HepG2 (cell line): ENCODE measurements around the gene PLPPR4. TPM values are rescaled to one million over a fixed set of nuclear protein-coding genes. Genes with fewer than 3 reads are reported as not detected.

ENCODE experiments used
- ATAC-seq: fragments of 200-7000 bp; cut with Tn5 transposase; 3 replicates; pipeline ENCODE4 v1.9.1; 2020; ENCODE audit warnings: mild to moderate bottlenecking, moderate library complexity
- BruUV-seq: library from RNA; stranded (reverse); fragments of 400-500 nt; replicated peaks from 2 replicates; lab custom pipeline; 2021; lab: Mats Ljungman, UMichigan
- CTCF ChIA-PET: fragments of 300-600 bp; formaldehyde crosslinking; extraction: SDS; loops from one replicate; lab custom pipeline; 2021; ENCODE audit warnings: low total read pairs, inconsistent platforms, low intra/inter-chr PET ratio; lab: Yijun Ruan, JAX
- POLR2A ChIA-PET: fragments of 350-600 bp; sonication (Branson Sonifier 250); formaldehyde crosslinking; loops from one replicate; lab custom pipeline; 2020; ENCODE audit warnings: antibody characterized with exemption, inconsistent platforms; lab: Yijun Ruan, JAX
- DNase-seq: peaks from one replicate; pipeline ENCODE4 v3.0.0-alpha.2; 2015; ENCODE audit warnings: low spot score
- FAIRE-seq: peaks from 3 replicates; lab custom pipeline; 2011; peaks lifted over from hg19 to GRCh38; lab: Jason Lieb, UNC
- H2AFZ ChIP-seq: one replicate; pipeline ENCODE4 v1.6.1; 2011; ENCODE audit warnings: low read length, inconsistent platforms
- H3K27ac ChIP-seq: fragments of 300-600 bp; 3 replicates; pipeline ENCODE4 v1.8.0; 2011; ENCODE audit warnings: mixed run types, mild to moderate bottlenecking, mixed read lengths, low read length, inconsistent platforms; ENCODE audit not compliant: insufficient read depth; ENCODE audit errors: extremely low read length
- H3K27me3 ChIP-seq, 2 experiments: fragments of 200-600 bp in 1 of 2; 2 replicates in 1 of 2; 3 replicates in 1 of 2; pipeline versions ENCODE4 v1.6.0 to v1.8.0; 2011; ENCODE audit warnings: low read length in 2 of 2, mild to moderate bottlenecking in 2 of 2, moderate library complexity in 2 of 2, inconsistent platforms in 1 of 2; ENCODE audit not compliant: insufficient read depth in 2 of 2, control insufficient read depth in 1 of 2
- H3K36me3 ChIP-seq, 2 experiments: fragments of 200-600 bp in 1 of 2; replicated peaks in 1 of 2; 2 replicates in 1 of 2; 3 replicates in 1 of 2; pipeline versions ENCODE4 v1.5.1 to v1.8.0; 2011; ENCODE audit warnings: low read length in 2 of 2, inconsistent platforms in 1 of 2; ENCODE audit not compliant: insufficient read depth in 2 of 2, control insufficient read depth in 1 of 2
- H3K4me1 ChIP-seq: 2 replicates; pipeline ENCODE4 v1.5.1; 2012; ENCODE audit warnings: low read length, inconsistent platforms; ENCODE audit not compliant: insufficient read depth
- H3K4me2 ChIP-seq: 2 replicates; pipeline ENCODE4 v1.6.0; 2011; ENCODE audit warnings: low read depth, low read length, inconsistent platforms
- H3K4me3 ChIP-seq, 3 experiments: fragments of 200-600 bp in 1 of 3; sonication (generic), shearing (Covaris generic) in 1 of 3; replicated peaks in 1 of 3; 2 replicates each; pipeline ENCODE4 v1.5.1; 2011 to 2016; ENCODE audit warnings: low read length in 3 of 3, inconsistent platforms in 2 of 3, low read depth in 2 of 3, mild to moderate bottlenecking in 2 of 3, control low read depth in 1 of 3, mixed read lengths in 1 of 3; ENCODE audit not compliant: insufficient read depth in 1 of 3
- H3K79me2 ChIP-seq: one replicate; pipeline ENCODE4 v1.6.1; 2011; ENCODE audit warnings: low read length, inconsistent platforms; ENCODE audit not compliant: insufficient read depth
- H3K9ac ChIP-seq: 2 replicates; pipeline ENCODE4 v1.6.0; 2011; ENCODE audit warnings: mild to moderate bottlenecking, low read depth, low read length, inconsistent platforms; ENCODE audit not compliant: insufficient read depth
- H3K9me3 ChIP-seq: 2 replicates; pipeline ENCODE4 v1.5.1; 2012; ENCODE audit warnings: mild to moderate bottlenecking, low read length
- H4K20me1 ChIP-seq: 2 replicates; pipeline ENCODE4 v1.6.0; 2011; ENCODE audit warnings: inconsistent platforms, mild to moderate bottlenecking, low read length, moderate library complexity; ENCODE audit not compliant: insufficient read depth
- ADNP ChIP-seq: sonication (generic); formaldehyde crosslinking; IDR thresholded peaks from 2 replicates; pipeline ENCODE4 v1.4.0; 2020; ENCODE audit warnings: missing genetic modification reagents
- ASH2L ChIP-seq: fragments of 300-600, 200-600 bp; sonication (generic); IDR thresholded peaks from 2 replicates; pipeline ENCODE4 v1.7.0; 2017; ENCODE audit warnings: low read depth, mild to moderate bottlenecking, moderate library complexity, mixed read lengths, low read length; ENCODE audit not compliant: insufficient read length
- ETV6 ChIP-seq: sonication (generic); formaldehyde crosslinking; conservative IDR thresholded peaks from 2 replicates; pipeline ENCODE4 v1.4.0; 2020; ENCODE audit warnings: missing genetic modification reagents
- GTF2F1 ChIP-seq: fragments of 150-350 bp; IDR thresholded peaks from 2 replicates; pipeline ENCODE4 v1.6.1; 2014; ENCODE audit warnings: low read length
- HOXA3 ChIP-seq: sonication (generic); formaldehyde crosslinking; IDR thresholded peaks from 2 replicates; pipeline ENCODE4 v1.5.0; 2020; ENCODE audit warnings: missing genetic modification reagents
- JUND ChIP-seq: sonication (generic); formaldehyde crosslinking; IDR thresholded peaks from 2 replicates; pipeline ENCODE4 v1.8.0; 2022; ENCODE audit warnings: mild to moderate bottlenecking, missing genetic modification reagents
- PBX2 ChIP-seq: IDR thresholded peaks from 2 replicates; pipeline ENCODE4 v1.6.1; 2016; ENCODE audit warnings: control low read depth
- WIZ ChIP-seq: sonication (generic); formaldehyde crosslinking; IDR thresholded peaks from 2 replicates; pipeline ENCODE4 v1.5.1; 2020; ENCODE audit warnings: mild to moderate bottlenecking, missing genetic modification reagents
- ZBTB44 ChIP-seq: sonication (generic); formaldehyde crosslinking; IDR thresholded peaks from 2 replicates; pipeline ENCODE4 v1.4.0; 2020; ENCODE audit warnings: missing genetic modification reagents
- ZFX ChIP-seq: sonication (generic); formaldehyde crosslinking; IDR thresholded peaks from 2 replicates; pipeline ENCODE4 v1.4.0; 2020; ENCODE audit warnings: mild to moderate bottlenecking, low read depth, missing genetic modification reagents, moderate library complexity
- WGBS: methylation state at CpG from one replicate; pipeline ENCODE4 v1.1.6; 2017; ENCODE audit warnings: low lambda C conversion rate; 5-methylcytosine and 5-hydroxymethylcytosine counted together
- in situ Hi-C: cut with HindIII; loops from 2 replicates; pipeline ENCODE4 v1.10.0; 2017; ENCODE audit warnings: low pct_unique_long_range_greater_than_20kb; ENCODE audit not compliant: extremely low pct_ligation_motif_present
- intact Hi-C: fragments of 100-400 bp; cut with micrococcal nuclease; formaldehyde crosslinking; loops from one replicate; pipeline ENCODE4 v1.10.0; 2022; ENCODE audit not compliant: unreplicated experiment
- polyA plus RNA-seq, 8 experiments: library from polyadenylated mRNA; depleted of rRNA in 3 of 8; stranded (reverse) in 7 of 8; unstranded in 1 of 8; fragments of >200 nt; fragmentation: Illumina TruSeq in 4 of 8; extraction: Trizol in 4 of 8; gene quantifications; 2 replicates each; pipeline versions ENCODE4 v1.2.1 to v1.2.3, GENCODE V29; 2011 to 2016; ENCODE audit warnings: low read depth in 4 of 8, missing spikeins in 1 of 8, mixed read lengths in 1 of 8; ENCODE audit not compliant: insufficient read depth in 1 of 8
- total RNA-seq, 5 experiments: library from RNA; depleted of rRNA; stranded (reverse); fragments of >200 nt; fragmentation: Illumina TruSeq; extraction: Trizol; gene quantifications; 2 replicates each; pipeline ENCODE4 v1.2.3, GENCODE V29; 2016; ENCODE audit warnings: low read depth in 1 of 5

PLPPR4 gene
- total and polyA plus RNA-seq, 2 of the 13 experiments (the other 11 are each of a cell fraction or from before 2014, with no cell fraction given), result not detected

GRCh38 chr1:99334991-99335390, 70.7 kb downstream of the PLPPR4 start:
- no TSS peak for BruUV-seq
- ATAC-seq, result no peak
- WGBS, result 1% methylated on average over 5 of the region's 5 CpGs

More at GRCh38 chr1:99334991-99335390, 70.7 kb downstream of the PLPPR4 start:
- Histone ChIP-seq H3K9ac (no peak overlapping the region), H3K27ac (no peak overlapping the region), H3K36me3 (no peaks in the 10 kb centered on the region), H3K4me2 (no peak overlapping the region), H3K4me1 (no peaks in the 10 kb centered on the region), H3K4me3 (no peak overlapping the region), H3K27me3 (no peaks in the 10 kb centered on the region), H4K20me1 (no peaks in the 10 kb centered on the region), H3K79me2 (no peaks in the 10 kb centered on the region), H2AFZ (no peak overlapping the region), H3K9me3 (no peaks in the 10 kb centered on the region)
- FAIRE-seq (no peak), DNase-seq (no peak)
- TF ChIP-seq ADNP (CRISPR knock-in tag) (no peak), PBX2 (CRISPR knock-in tag) (no peak), WIZ (CRISPR knock-in tag) (no peak), ASH2L (no peak), ETV6 (CRISPR knock-in tag) (no peak), JUND (CRISPR knock-in tag) (no peak), ZBTB44 (CRISPR knock-in tag) (no peak), GTF2F1 (no peak), ZFX (CRISPR knock-in tag) (no peak), HOXA3 (CRISPR knock-in tag) (no peak)
- in situ Hi-C loops, result no loop called here
- intact Hi-C loops, result no loop called here
- ChIA-PET POLR2A (no interaction called here), CTCF (no interaction called here)
